ENCODE measurements around the gene EBF4. TPM values are rescaled to one million over a fixed set of nuclear protein-coding genes. Genes with fewer than 3 reads are reported as not detected.

Gene EBF4, protein sequence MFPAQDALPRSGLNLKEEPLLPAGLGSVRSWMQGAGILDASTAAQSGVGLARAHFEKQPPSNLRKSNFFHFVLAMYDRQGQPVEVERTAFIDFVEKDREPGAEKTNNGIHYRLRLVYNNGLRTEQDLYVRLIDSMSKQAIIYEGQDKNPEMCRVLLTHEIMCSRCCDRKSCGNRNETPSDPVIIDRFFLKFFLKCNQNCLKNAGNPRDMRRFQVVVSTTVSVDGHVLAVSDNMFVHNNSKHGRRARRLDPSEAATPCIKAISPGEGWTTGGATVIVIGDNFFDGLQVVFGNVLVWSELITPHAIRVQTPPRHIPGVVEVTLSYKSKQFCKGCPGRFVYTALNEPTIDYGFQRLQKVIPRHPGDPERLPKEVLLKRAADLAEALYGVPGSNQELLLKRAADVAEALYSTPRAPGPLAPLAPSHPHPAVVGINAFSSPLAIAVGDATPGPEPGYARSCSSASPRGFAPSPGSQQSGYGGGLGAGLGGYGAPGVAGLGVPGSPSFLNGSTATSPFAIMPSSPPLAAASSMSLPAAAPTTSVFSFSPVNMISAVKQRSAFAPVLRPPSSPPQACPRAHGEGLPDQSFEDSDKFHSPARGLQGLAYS
- 1.0 and 2.4 TPM in 2 replicates for total RNA-seq

DNA sequence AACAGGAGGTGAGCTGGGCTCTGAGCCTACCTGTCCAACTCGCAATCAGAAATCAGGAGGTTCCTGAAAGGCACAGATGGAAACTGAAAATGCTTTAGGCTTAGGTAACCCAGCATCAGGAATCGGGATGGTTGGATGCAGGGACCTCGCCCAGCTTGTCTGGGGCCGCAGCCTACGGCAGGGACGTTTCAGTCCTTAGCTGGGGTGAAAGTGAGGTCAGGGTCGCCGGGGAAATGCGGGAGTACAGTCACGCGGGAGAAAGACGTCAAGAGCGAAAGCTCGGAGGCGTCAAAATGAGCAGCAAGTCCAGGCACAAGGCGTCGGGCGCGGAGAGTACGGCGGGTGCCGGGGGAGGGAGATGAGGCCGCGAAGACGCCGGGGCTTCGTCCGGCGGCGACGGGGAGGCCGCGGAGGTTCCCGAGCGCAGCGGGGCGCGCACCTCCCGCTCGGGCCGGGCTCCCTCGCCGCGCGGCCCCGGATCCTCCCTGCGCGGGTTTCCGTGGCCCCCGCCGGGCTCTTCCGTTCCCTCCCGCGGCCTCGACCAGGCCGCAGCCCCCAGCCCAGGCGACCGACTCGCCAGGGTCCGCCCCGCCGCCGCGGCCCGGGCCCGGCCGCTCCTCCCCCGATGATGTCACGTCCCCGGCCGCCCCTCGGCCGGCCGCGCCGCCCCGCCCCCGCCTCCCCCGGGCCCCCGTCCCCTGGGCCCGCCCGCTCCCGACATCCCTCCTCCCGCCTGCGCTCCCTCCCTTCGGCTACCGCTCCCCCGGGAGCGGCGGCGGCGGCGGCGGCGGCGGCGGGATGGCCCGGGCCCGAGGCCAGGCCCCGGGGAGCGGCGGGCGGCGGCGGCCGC lies at the start of gene EBF4:
EBF4 (plus strand) TSS at position 745 of the 850 bp plus-strand sequence. CDS start 866 bp downstream, outside the sequence.
- DNase-seq = peak; percentile 27

DNA sequence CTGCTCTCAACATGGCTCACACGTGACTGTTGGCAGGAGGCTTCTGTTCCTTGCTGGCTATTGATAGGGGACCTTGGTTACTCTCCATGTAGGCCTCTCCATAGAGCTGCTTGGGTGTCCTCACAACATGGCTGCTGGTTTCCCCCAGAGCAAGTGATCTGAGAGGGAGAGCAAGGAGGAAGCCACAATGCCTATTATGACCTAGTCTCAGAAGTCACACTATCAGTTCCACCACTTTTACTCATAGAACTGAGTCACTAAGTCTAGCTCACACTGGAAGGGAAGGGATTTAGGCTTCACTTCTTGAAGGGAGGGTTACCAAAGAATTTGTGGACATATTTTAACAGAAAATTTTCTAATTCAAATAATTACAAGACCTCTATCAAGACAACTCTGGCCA lies 48.9 kb upstream of the EBF4 start:
- no peak for DNase-seq

DNA sequence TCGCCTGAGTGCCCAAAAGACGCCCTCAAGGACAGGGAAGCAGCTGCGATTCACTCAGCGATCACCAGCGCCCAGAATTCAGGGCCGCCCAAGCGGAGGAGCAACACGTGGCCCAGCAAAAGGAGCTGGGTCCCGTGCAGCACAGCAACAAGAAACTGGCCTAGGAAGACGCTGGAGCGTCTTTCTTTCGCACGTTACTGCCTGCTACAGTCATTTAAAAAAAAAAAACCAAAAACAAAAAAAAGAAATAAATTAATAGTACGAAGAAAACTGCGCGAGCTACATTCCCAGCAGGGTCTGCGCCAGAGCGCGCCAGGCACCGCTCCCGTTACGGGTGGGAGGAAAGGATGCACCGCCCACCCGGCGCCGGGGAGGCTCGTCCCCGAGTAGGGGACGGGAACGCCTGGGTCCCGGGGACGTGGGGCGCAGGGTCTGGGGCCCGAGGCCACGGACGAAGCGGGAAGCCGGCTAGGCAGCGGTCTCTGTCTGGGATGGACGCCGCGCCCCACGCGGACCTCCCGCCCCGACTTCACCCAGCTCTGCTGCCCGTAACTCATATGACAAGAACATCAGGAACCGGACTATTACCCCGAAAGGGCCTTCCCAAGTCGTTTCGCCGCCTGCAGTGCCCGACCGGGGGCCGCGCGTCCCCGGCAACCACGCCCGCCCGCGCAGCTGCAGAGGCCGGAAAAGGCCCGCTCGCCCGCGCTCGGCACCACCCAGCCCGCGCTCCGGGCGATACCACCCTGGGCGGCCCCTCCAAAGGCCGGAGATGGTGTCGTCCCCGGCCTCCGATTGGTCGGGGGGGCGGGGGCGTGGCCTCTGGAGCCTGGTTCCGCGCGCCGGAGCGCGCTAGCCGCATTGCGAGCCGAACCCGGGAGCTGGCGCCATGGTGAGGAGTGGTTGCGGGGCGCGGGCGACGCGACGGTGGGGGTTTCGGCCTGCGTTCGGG lies 40.5 kb upstream of the EBF4 start, which contains the start of gene NOP56:
NOP56 (plus strand) TSS at position 861 of the 952 bp plus-strand sequence; CDS start at position 890, 29 bp downstream.
- peak; percentile 93 for DNase-seq

DNA sequence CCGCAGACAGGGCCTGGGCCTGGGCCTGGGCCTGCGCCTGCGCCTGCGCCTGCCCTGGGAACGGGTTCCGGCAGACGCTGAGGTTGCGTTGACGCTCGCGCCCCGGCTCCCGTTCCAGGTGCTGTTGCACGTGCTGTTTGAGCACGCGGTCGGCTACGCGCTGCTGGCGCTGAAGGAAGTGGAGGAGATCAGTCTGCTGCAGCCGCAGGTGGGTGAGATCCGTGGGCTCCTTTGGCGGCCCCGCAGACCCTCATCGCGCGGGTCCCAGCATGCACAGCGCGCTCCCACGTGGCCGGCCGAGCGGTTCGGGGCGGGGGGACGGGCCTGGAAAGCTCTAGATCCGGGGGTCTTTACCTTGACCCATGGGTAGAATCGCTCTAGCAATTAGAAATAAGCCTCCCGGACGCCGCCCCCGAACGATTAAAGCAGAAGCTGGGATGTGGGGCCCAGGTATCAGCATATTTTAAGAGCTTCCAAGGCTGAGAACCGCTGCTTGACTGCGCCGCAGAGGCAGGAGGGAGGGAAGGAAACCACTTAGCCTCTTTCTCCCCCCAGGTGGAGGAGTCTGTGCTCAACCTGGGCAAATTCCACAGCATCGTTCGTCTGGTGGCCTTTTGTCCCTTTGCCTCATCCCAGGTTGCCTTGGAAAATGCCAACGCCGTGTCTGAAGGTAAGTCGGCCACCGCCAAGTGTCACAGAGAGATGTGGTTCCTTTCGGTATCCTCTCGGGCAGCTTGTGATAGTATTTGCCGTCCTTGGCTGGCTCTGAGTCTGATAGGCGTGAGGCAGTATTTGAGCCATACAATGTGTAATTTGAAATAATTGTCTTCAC lies 39.6 kb upstream of the EBF4 start:
- DNase-seq = peak; percentile 30

DNA sequence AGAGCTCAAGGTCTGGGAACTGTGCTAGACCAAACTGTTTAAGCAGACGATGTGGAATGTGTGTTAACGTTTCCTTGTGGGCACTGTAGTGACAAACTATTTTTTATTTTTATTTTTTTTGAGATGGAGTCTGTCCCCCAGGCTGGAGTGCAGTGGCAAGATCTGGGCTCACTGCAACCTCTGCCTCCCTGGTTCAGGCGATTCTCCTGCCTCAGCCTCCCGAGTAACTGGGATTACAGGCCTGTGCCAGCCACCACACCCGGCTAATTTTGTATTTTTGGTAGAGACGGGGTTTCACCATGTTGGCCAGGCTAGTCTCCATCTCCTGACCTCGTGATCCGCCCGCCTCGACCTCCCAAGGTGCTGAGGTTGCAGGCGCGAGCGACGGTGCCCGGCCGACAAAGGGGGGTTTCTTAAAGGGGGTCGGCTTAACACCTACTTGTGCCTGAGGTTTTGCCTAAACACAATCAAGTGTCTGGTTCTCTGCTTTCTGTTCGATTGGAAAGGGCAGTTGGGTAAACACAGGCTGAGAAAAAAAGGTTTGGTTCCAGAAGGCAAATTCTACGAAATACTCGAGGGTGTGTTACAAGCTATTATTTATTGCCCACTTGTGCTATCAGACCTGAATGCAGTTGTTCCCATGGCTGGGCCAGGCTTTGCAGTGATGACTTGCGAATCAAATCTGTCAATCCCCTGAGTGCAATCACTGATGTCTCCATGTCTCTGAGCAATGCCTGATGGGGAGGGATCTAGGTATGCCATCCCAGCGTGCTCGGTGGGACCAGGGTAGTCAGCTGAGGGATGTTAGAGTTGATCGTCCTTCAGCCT lies 38.8 kb upstream of the EBF4 start:
- DNase-seq = no peak

DNA sequence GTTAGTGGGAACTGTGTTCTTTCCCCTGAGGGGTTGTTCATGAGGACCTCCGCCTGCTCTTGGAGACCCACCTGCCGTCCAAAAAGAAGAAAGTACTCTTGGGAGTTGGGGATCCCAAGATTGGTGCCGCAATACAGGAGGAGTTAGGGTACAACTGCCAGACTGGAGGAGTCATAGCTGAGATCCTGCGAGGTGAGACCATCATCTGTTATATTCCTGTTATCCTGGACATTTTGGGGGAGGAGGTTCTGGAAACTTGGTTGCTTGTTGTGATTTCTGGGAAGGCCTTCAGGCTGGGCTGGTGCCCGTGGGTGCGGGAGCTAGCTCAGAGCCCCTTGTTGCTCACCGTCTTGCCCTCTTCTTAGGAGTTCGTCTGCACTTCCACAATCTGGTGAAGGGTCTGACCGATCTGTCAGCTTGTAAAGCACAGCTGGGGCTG lies 38.2 kb upstream of the EBF4 start:
- DNase-seq = no peak

DNA sequence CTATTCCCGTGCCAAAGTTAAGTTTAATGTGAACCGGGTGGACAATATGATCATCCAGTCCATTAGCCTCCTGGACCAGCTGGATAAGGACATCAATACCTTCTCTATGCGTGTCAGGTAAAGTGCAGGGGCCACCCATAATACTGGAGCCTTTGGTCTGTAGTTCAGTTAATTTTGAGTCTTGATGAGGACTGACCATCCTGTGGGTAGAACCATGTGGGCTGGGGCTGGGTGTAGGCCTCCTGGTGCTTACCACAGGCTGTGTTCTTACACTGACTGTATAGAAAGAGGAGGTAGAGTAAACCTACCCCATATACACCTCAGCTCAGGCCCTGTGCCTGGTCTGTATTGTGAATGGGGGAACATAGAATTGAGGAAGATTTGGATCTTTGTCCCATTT lies 37.7 kb upstream of the EBF4 start:
- no peak for DNase-seq

DNA sequence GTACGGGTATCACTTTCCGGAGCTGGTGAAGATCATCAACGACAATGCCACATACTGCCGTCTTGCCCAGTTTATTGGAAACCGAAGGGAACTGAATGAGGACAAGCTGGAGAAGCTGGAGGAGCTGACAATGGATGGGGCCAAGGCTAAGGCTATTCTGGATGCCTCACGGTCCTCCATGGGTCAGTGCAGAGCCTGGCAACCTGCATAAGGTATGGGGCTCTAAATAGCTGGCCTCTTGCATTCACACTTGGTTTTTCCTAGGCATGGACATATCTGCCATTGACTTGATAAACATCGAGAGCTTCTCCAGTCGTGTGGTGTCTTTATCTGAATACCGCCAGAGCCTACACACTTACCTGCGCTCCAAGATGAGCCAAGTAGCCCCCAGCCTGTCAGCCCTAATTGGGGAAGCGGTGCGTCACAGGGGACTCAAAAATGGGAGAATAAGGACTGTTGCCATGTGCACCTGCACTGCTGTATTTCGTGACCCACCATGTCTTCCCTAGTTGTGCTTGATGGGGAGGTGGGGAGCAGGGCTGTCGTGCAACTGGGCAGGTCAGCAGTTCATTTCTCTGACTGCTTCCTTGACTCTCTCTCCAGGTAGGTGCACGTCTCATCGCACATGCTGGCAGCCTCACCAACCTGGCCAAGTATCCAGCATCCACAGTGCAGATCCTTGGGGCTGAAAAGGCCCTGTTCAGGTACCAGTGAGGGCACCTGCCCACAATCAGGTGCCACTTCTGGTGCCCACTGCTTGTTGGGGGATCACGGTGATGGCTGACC lies 37.1 kb upstream of the EBF4 start:
- DNase-seq = no peak

DNA sequence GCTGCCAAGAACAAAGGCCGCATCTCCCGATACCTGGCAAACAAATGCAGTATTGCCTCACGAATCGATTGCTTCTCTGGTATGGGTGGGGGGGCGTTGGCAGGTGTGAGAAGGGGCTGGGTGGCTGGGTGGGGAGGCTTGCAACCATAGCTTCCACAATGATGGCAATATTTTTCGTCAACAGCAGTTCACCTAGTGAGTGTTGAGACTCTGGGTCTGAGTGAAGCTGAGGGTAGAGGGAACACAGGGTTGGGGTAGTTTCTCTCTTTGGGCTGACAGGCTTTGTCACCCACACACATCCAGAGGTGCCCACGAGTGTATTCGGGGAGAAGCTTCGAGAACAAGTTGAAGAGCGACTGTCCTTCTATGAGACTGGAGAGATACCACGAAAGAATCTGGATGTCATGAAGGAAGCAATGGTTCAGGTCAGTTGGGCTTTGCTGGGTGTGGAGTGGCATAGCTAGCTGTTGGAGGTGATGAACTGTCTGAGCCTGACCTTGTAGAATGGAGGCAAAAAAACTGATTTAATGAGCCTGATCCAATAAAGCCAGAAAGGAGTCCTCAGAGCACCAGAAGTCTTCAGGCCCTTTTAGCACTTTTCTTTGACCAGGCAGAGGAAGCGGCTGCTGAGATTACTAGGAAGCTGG lies 36.0 kb upstream of the EBF4 start:
- no peak for DNase-seq

DNA sequence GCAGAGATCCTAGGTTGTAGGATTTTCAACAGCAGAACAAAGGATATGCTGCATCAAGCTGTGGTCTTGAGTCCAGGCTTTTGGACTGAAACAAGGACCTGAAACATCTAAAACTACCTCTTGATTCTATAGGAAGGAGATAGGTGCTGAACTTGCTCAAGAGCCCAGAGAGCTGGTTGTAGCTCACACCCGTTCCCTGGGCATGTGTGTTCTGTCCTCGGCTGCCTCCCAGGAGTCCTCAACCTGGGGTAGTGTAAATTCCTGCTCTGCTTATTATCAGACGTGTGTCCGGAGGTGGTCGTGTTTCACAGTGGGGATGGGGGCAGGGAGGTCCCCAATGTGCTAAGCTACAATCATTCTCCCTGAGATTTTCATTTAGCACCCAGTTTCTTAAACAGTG lies 35.3 kb upstream of the EBF4 start:
- no peak for DNase-seq

DNA sequence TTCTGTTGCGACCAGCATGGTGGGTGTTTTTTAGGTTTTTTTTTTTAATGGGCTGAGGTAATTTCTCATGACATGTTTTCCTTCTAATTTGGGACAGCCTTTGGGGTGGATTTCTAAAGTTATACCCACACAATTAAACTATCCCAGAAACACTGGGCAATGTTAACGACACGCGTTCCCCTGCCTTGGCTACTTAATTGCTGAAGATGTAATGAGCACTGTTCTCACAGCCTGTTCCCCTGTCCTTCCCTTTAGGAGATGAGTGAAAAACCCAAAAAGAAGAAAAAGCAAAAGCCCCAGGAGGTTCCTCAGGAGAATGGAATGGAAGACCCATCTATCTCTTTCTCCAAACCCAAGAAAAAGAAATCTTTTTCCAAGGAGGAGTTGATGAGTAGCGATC lies 34.9 kb upstream of the EBF4 start:
- no peak for DNase-seq

DNA sequence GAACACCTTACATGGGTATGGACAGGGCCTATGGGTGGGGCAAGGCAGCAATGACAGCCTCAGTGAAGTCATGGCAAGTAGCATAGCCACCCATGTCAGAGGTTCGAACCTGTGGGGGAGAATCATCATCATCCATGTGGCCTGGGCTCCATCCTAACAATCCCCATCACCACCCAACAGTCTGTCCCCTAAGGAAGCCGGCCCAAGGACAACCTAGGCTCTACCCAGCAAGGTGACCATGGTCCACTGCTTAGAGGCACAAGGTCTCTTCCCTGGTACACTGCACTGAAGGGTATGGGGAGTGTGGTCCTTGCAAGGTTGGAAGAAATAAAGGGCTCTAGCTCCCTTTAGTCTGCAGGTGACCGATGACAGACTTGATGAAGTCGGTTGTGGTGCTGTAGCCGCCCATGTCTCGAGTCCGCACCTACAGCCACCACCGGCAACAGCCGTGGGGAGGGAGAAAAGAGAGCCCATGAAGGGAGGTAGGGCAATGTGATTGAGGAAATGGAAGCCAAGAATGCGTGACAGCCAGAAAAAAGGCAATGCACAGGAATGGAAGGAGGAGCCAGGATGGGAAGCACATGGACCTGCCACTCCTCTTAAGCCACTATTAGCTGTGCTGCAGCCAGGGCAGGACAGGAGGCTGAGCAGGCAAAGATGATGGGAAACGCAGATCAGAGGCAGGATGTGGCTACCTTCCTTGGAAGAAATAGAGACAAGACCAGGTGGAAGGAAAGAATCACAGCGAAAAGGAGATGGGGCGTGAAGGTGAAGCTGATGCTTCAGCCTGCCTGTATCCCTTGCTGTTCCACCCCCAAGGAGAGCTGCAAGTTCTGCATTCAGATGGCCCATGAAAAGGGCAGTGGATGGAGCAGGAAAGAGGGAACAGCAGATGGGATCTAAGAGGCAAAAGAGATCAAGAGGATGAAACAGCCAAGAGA lies 33.9 kb upstream of the EBF4 start:
- DNase-seq = no peak

DNA sequence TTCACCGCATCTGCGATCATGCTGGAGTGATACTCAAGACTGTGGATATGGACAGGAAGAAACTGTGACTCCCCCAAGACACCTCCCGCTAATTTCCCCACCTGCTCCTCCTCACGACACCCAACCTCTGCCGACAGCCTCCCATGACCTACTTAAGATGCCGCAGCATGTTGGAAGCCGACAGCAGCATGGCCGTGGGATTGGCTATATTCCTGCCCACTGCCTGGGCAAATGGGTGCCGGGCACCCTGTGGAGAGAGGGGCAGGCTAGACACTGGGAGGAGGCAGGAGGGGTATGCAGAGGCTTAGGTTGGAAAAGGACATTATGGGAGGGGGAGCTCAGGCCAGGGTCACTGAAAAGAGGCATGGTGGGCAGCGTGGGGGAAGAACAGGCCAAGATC lies 33.0 kb upstream of the EBF4 start:
- DNase-seq = no peak

DNA sequence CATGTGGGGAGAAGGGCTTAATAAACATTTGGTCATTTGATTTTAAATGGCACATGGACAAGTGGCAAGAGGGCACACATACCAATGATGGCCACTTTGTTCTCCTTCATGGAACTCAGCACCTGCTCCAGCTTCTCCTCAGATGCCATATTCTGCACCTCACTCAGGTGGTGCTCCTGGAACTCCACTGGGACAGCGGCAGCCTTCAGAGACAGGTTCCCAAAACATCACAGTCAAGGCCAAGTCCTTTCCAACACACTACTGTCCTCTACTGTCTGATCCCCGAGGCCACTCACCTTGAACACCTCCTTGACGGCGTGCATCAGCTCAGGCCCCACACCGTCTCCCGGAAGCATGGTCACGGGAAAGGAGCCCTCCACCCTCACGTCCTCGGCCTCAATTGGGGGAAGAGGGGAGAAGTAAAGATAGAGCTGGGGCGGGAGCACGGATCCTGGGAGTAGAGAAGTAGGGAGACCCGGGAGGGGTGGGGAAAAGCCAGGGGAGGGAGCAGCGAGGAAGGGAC lies 29.2 kb upstream of the EBF4 start:
- DNase-seq = no peak

DNA sequence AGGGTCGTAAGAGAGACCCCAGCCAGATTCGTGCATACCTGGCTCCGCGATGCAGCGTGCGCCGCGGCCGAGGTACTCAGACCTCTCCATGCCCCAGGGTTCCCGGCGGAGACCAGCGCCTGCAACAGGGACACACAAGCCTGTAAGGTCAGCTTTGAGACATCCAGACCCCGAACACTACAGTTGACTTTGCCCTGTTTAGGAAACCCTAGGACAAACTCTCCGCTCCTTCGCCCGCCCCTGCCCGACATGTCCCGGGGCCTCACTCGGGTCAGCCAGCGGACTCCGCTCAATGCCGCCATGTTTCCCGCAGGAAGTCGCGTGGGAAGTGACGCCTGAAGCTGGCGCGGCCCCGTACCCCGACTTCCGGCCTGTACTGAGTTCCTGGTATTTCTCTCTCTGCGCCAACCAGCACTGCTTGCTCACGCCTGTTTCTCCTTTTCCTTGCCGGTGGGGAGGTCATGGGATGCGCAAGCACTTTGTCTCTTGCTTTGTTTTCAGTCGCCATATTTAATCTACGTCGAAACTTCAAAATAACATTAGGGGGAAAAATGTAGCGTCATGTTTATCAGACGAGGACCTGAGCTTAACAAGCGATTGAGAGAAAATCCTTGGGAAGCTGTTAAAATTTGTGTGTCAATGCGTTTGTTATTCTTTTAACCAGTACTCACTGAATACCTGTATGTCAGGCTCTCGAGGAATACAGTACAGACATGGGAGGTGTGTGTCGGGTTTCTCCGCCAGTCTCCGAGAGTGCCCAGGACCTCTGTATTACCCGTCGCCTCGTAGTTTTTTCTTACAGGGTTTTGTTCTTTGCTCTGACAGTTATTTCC lies 28.5 kb upstream of the EBF4 start, which contains the start of gene IDH3B:
IDH3B (minus strand) TSS at position 330 of the 833 bp plus-strand sequence; CDS start at position 302, 28 bp downstream.
- DNase-seq = peak; percentile 94

DNA sequence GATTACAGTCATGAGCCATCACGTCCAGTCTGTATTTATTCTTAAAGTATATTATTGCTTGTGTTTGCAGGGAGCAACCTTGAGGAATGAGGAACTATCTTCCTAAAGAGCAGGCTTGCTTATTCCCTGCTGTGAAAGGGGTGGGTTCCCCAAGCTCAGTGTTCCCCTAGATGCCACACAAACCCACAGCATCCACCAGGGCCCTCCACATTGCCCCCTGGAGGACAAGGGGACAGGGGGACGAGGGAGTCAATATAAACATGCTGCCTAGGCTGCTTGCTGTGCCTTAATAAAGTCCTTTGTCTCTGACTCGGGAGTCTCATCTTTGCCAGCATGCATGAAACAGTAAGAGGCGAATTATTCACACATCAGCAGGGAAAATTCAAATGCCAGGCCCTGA lies 20.6 kb upstream of the EBF4 start:
- DNase-seq = no peak
